ENCODE results near the gene HYLS1.

Gene HYLS1

GRCh38 chr11:125935056-125935455 lies 47.6 kb downstream of the HYLS1 start:
- no peak for DNase-seq

GRCh38 chr11:125935618-125936199 lies 48.2 kb downstream of the HYLS1 start:
- DNase-seq = no peak

- DNase-seq = no peak
Measured at GRCh38 chr11:125938418-125938817, 51.0 kb downstream of the HYLS1 start.

GRCh38 chr11:125939081-125939521 lies 51.6 kb downstream of the HYLS1 start:
- no peak for DNase-seq

- DNase-seq = no peak
Measured at GRCh38 chr11:125940145-125940544, 52.7 kb downstream of the HYLS1 start.

- no peak for DNase-seq
Measured at GRCh38 chr11:125941267-125941618, 53.8 kb downstream of the HYLS1 start.

GRCh38 chr11:125941619-125942611 lies 54.4 kb downstream of the HYLS1 start:
- DNase-seq = peak; percentile 30

GRCh38 chr11:125942771-125943428 lies 55.4 kb downstream of the HYLS1 start:
- no peak for DNase-seq

GRCh38 chr11:125943661-125944349 lies 56.3 kb downstream of the HYLS1 start:
- DNase-seq = no peak

- DNase-seq = no peak
Measured at GRCh38 chr11:125944350-125945010, 57.0 kb downstream of the HYLS1 start.

GRCh38 chr11:125945011-125945796 lies 57.7 kb downstream of the HYLS1 start:
- no peak for DNase-seq

- no peak for DNase-seq
Measured at GRCh38 chr11:125945797-125946520, 58.5 kb downstream of the HYLS1 start, which contains the start of gene VSIG10L2. Gene VSIG10L2, plus strand, starts transcription at chr11:125946044. Its CDS starts 12 bp downstream, at chr11:125946056.

GRCh38 chr11:125946712-125947418 lies 59.4 kb downstream of the HYLS1 start:
- no peak for DNase-seq

GRCh38 chr11:125947419-125948277 lies 60.2 kb downstream of the HYLS1 start:
- DNase-seq = no peak

- DNase-seq = no peak
Measured at GRCh38 chr11:125948278-125949051, 61.0 kb downstream of the HYLS1 start.

GRCh38 chr11:125949271-125950177 lies 62.1 kb downstream of the HYLS1 start:
- DNase-seq = no peak

- no peak for DNase-seq
Measured at GRCh38 chr11:125950178-125950490, 62.7 kb downstream of the HYLS1 start.

Data from kidney glomerular epithelial cell (primary cell).